Stimulated activated CD4-positive, alpha-beta T cell treated with anti-CD3 and anti-CD28 coated beads, Interleukin-1b, Interleukin-23, amount 100 ng/mL, for 24 hours (primary cell): ENCODE data around the gene PACSIN2.
A peak's percentile ranks its signal among the peaks of the same experiment; 100 is the strongest.
"Not testable (repeated sequence)": the region's sequence is repeated elsewhere in the genome, so short reads cannot be mapped to it uniquely, and the experiment has no call there.

Experiments used
- DNase-seq, 4 experiments: peaks; one replicate each; pipeline ENCODE4 v3.0.0-alpha.2; 2020; ENCODE audit warnings: low read depth in 4 of 4, low spot score in 1 of 4

Gene PACSIN2

DNA sequence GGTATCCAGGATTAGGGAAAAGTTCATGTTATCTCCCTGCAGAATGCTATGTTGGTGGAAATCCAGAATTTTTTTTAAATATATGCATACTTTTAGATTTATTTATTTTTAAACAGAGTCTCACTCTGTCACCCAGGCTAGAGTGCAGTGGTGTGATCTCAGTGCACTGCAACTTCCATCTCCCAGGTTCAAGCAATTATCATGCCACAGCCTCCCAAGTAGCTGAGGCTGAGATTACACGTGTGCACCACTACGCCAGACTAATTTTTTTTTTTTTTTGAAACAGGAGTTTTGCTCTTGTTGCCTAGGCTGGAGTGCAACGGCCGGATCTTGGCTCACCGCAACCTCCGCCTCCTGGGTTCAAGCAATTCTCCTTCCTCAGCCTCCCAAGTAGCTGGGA is 2.6 kb downstream of the PACSIN2 start:
- DNase-seq, result no peak

DNA sequence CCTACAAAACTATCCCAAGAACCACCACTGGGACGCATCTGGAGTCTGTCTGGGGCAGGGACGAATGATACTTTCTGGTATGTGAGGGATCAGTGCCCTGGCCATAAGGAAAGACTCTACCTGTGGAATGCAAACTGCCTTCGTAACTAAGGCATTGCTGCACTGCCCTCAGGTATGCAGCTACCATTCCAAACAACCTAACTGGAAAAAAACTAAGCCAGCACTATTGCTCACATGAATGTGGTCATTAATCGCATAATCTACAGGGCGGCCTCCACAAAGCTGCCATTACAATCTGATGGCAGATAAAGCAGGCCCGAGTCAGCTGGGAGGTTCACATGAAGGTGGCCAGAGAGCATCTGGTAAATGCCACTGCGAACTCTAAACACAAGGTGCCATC is 3.9 kb downstream of the PACSIN2 start:
- no peak for DNase-seq

DNA sequence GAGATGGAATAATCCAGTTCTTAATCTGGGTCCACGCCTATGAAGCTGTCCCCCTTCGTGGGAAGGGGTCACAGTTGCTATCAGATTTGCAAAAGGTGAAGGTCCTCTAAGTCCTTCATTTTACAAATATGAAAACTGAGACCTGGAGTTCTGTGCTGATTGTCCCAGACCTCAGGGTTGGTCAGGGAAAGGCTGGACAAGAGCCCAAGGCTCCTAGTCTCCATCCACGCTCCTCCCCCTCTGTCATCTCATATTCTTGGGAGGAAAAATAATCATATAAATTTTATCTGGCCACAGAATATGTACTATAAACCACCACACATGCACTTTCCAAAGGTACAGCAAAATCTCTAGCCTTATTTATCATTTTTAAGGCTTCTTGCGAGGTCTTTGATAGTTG is 5.5 kb downstream of the PACSIN2 start:
- no peak for DNase-seq

DNA sequence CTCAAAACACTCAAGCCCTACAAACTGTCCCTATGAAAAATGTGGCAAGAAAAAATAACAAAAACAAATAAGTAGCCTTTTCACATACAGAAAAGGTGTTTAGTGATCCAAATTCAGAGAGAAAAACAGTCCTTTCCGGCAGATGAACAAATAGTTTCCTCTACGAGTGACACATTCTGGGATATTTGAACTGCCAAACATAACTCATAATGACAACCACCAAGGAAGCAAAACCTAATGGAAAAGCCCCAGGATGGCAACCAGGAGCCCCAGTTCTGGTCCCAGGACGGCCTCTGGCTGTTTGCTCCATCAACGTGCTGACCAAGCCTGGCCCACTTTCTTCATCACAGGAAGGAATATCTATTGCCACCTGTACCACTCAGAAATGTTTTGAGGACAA is 6.0 kb downstream of the PACSIN2 start:
- DNase-seq, result no peak

DNA sequence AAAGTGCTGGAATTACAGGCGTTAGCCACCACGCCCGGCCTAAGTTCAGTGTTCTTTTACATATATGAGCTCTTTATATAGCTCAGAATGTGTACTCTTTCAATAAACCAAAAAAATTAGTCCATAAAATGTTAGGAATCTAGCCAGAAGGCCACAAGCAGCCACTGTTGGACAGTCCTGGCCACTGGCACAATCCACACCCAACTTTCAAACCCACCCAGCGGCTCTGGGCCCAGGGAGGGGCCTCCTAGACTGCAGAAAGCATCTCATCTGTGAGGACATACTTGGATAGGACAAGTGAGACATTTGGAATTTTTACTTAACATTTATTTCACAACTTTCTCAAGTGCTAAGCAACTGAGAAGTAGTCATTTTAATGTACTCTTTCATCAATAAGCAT is 6.4 kb downstream of the PACSIN2 start:
- DNase-seq, result no peak

DNA sequence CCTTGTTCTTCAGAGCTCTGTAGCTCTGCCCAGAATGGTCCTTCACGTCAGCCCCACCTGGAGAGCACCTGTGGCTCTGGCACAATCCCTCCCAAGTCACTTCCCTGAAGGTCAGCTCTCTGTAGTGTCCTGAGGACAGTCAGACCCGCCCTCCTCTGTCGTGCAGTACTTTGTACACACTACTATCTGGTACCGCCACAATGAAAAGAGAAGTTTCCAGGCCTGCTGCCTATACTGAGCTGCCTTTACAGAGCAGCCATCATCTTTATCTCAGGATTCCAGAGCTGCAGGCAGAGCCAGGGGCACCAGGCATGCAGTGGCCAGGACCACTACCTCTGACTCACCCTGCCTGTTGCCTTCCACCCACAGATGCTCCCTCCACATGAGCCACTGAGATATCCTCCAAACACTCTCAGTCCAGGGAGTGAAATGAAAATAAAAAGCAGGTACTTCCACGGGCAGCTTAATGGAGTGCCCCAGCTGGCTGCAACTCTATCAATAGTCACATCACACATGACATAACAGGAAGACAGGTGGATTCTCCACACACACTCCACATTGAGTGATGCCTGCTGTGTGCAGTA is 7.3 kb downstream of the PACSIN2 start:
- DNase-seq, result no peak

DNA sequence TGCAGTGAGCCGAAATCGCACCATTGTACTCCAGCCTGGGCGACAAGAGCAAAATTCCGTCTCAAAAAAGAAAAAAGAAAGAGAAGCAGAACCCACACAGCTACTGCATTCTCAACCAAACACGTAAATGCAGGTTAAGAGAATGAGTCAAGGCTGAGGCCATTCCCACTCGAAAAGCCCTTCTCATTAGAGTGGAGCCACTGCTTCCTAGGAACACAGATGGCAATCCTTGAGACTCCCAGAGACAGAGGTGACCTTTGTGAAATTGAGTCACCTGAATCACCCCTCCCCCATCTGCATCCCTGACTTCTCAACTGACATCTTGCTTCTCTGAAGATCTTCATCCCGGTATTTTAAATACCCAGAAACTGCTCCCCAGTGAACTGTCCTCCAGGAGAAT is 8.2 kb downstream of the PACSIN2 start:
- no peak for DNase-seq

DNA sequence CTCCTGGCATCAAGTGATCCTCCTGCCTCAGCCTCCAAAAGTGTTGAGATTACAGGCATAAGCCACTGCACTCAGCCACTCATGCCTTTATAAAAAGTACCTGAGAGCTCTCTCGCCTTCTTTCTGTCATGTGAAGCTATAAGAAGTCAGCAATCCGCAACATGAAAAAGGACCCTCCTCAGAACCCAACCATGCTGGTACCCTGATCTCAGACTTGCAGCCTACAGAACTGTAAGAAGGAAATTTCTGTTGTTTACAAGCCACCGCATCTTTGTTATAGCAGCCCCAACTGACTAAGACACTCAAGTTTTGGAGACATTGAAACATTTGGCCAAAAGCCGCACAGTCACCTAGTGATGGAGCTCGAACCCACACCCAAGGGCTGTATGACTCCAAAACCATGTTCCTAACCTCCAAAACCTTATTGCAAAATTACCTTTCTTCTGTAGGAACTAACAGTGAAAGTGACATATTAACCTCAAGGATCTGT is 8.9 kb downstream of the PACSIN2 start:
- DNase-seq, result no peak

DNA sequence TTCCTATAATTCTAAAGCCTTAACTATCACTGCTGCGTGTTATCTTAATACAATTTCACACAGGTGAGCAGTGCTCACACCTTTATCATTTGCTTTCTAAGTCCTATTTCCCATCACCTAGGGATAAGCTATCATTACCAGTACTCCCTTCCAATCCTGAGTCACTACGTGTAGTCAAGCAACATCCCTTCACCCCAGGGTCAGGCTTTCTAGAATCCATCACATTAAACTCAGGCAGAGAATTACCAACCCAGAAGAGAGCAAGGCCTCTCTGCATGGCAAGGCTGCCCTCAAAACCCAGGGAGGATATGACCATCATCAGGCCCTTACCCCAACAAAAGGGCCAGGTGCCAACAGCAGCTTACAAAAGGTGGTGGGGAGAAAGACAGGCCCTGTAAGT is 9.8 kb downstream of the PACSIN2 start:
- DNase-seq, result no peak

DNA sequence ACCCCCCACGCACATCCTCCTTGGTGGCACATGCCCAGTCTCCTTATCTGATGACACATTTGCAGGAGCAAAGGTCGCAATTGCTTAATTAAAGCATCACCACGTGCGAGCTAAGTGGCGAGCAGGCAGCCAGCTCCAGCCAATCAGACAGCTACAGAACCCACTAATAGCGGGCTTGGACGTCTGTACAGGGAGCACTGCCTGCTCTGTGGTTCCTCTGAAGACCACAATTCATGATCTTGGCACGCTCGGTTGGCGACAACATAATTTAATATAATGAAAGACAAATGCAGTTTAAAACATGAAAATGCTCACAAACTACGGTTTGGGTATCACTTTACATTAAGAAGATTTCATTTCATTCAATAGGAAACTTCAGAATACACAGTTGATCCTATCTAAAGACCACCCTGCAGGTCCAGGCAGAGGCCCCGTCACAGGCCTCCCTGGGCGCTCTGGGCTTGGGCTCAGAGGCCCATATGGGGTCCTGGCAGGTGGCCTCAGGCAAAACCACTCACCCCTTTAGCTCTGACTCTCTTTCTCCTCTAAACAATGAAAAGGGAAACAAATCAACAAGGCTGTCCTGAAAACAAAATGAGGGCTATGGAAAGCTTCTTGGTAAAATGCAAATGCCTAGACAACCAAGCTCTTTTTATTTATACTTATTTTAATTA is 10.4 kb downstream of the PACSIN2 start:
- DNase-seq, result no peak

DNA sequence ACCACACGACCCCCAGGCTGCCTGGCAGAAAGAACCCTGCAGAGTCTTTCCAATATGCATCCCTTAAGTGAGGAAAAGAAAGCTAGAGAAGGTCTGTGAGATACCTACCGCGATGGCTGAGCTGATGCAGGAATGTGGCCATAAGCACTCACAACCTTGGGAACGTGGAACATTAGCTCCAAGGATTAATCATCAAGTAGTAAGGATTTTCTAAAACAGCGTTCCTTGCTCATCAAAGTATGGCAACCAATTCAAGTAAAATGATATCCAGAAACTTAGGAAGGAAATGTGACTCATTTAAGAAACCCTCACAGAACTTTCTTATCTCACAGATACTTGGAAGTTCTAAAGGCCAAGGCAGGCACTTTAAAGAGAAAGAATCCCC is 12.8 kb downstream of the PACSIN2 start:
- DNase-seq, result no peak

DNA sequence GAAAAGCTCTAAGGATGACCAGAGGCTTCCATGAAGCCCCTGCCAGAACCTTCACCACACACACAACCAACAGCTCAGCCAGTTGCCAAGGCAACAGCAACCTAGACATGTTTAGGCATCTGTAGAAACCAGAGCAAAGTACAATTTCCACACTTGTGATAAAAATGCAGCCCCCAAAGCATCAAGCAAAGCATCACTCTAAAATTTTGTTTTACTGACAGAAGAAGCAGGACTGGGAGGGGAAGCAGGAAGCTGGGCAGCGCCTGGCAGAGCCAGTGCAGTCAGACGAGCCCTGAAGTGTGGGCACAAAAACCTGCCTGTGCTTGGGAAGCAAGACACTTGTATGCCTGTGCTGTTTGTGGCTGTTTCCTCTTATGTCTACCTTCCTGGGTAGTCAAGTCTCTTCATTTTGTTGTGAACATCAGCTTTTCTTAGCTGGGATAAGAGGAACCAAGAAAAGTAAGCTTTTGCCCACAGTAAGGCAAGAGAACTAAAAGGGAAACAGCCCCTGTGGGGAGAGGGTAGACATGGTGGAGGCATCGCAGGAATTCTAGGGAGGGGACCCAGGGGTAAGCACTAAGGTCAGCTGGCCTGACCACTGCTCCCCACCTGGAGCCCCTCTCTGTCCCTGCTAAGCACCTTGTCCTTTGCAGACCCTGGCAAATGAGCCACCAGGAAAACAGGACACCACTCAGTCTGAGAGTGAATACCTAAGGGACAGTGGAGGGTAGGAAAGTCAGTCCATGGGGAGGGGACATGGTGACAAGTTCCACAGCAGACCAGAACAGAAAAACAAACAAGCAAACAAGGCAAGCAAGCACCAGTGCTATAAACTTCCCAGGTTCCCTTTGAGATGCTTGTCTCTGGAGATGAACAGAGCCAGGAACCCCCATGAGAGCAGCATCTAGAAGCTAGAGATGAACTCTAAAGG is 13.4 kb downstream of the PACSIN2 start:
- DNase-seq, result no peak

DNA sequence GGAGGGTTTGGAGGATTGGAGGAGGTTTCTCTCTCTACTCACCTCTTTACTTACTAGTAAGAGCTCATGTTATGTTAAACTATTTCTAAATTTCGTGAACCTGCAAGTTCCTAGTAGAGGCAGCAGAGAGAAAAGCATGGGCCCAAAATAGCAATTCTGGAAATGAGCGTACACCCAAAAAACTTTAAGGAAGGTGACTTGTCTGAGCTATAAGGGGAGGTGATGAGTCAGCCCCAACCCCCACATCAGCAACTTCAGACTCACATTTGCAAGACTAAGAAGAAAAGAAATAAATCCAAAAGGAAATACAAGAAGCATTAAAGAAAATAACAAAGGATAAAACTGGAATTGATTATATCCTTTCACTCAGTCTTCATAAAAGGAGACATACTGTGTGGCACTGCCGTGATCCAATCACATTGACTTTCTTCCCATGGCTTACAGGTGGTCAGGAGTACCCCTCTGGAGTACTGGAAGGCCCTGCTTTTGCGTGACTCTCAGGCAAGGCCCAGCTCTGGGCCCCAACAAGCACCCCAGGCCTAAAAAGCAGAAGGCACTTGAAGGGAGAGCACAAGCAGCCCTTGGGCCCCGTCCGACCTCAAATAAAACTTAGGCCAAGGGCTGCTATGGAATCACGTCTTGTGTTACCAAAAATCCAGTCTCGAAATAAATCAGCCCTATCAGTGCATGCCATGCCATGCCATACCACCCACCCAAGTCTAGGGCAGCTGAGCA is 14.3 kb downstream of the PACSIN2 start:
- DNase-seq, result peak in 2 of 4 experiments; percentile 34 to 57

DNA sequence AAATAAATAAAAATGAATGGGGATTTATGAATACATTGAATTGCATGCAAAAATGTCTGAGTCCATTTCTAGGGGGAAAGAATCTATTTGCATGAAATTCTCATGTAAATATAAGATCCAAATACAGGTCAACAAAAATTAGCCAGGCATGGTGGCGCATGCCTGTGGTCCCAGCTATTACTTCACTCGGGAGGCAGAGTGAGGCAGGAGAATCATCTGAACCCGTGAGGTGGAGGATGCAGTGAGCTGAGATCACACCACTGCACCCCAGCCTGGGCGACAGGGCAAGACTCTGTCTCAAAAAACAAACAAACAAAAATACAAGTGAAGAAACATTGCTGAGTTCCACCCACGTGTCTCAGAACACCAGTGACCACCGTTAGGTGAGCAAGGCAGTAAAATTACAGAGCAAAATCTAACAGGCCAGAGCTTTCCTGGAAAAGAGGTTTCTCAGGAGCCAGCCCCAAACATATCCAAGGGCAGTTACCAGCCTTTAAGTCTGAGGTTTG is 17.3 kb downstream of the PACSIN2 start:
- no peak for DNase-seq

DNA sequence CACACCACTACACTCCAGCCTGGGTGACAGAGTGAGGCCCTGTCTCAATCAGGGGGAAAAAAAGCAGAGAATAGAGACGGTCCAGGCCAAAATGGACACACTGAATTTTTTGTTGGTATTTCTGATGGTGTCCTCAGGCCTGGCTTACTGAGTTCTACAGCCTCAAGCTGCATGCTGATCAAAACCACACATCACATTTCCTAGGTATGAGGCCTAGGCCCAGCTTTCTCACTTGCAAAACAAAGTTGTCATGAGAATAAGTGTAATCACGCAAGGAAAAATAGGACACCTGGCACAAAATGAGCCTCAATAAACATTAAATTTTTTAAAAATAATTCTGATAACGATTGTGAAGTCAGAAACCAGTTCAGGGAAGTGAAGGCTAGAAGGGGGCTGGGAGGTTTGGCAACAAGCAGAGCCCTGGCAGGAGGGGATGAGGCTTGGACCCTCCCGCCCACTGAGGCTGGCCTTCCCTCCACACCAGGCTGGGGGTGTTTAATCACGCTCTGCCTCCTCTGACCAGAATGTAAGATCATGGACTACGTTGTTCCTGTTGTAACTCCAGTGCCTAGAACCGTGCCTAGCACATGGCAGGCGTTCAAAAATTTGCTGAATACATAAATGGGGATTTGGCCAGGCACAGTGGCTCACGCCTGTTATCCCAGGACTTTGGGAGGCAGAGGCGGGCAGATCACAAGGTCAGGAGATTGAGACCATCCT is 18.1 kb downstream of the PACSIN2 start:
- DNase-seq, result no peak

DNA sequence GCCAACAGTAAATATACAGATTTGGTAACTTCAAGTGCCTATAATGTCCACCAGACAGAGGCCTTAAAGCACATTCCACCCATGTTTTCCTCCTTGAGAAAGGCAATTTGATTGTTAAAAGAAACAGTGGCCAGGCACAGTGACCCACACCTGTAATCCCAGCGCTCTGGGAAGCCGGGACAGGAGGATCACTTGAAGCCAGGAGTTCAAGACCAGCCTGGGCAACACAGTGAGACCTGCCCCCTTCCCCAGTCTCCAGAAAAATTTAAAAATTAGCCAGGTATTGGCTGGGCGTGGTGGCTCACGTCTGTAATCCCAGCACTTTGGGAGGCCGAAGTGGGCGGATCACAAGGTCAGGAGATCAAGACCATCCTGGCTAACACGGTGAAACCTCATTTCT is 19.3 kb downstream of the PACSIN2 start:
- not testable (repeated sequence) for DNase-seq

DNA sequence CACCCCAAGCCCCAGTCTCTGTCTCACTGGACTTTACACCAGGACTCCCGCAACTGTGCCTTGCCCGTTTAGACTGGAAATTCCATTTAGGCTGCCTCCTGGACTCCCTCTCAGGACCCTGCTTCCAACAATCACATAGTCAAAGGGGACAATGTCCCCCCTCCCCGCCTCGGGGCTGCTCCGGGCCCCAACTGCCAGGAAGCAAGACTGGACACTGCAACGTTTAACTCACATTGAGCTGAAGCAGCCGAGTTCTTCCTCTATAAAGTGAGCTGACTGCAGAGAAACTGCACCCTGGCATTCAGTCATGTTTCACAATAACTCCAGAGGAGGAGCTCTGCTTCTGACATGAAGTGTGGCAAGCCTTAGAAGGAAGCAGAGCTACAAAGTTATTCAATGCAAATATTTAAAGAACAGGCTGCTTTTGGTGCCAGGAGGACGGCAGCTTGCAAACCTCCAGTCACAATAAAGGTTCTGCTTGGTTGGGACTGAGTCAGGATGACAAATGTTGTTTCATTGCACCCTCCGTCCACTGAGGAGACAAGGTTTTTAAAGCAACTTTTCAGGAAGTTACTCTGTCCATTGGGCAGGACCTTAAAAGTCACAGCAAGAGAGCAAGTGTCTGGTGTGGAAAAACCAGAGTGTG is 19.9 kb downstream of the PACSIN2 start:
- no peak for DNase-seq

DNA sequence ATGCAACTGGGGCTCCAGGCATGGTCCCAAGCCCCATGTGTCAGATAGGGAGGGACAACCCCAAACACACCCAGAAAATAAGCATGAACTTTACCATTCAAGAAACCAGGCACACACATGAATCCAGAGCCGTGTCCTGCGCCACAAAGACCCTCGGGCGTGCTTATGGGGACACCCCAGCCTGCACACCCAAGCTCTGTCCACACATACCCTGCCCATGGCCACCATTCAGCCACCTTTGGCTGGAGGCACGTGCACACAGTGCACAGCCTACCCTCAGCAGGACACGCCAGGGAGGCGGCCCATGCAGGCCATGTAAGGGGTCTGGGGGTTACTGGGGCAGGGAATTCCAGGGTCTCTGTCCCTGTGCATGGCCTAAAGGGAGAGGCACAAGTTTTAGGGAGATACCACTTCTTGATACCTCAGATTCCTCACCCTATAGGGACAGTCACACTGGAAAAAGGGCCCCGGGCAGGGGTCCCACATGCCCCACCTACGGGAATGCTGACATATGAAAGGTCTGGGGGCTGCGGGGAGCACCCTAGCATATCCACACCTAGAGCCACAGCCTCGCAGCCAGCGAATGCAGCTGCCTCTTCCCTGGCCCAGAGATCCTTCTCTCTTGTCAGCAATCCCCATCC is 20.6 kb downstream of the PACSIN2 start:
- DNase-seq, result no peak

DNA sequence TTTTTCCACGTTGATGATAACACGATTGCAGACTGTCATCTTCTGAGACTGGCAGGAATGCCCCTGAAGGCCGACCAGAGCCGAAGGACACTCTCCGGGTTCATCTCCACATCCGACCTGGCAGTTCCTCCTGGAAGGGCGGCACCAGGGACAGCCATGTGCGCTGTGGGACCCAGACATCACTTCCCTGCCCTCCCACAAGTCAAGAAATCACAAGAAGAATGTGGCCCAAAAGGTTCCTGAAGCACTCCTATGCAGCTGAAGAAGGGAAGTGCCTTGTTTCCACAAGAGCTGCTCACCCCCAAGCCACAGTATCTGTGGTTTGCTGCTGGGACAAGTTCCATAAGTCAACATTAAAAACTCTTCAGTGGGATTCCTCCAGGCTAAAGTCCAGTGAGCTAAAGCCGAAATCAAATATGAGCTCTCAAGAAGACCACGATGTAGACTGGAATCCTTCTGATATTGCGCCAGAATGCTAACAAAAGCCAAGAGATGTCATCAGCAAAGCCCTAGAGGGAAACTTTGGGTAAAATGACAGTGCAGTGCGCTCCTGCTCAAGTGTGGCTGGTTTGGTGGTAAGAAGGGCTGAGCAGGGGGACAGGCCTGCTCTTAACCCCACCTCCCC is 21.2 kb downstream of the PACSIN2 start:
- no peak for DNase-seq
